ENCODE data around the gene ARHGAP8. TPM values are rescaled to one million over a fixed set of nuclear protein-coding genes. Genes with fewer than 3 reads are reported as not detected.
A peak's percentile ranks its signal among the peaks of the same experiment; 100 is the strongest.
"Not testable (repeated sequence)": the region's sequence is repeated elsewhere in the genome, so short reads cannot be mapped to it uniquely, and the experiment has no call there.

The ARHGAP8 gene
- total and polyA plus RNA-seq, 12 donors = 0.17 to 0.53 (median 0.33) TPM; not detected in 5

DNA sequence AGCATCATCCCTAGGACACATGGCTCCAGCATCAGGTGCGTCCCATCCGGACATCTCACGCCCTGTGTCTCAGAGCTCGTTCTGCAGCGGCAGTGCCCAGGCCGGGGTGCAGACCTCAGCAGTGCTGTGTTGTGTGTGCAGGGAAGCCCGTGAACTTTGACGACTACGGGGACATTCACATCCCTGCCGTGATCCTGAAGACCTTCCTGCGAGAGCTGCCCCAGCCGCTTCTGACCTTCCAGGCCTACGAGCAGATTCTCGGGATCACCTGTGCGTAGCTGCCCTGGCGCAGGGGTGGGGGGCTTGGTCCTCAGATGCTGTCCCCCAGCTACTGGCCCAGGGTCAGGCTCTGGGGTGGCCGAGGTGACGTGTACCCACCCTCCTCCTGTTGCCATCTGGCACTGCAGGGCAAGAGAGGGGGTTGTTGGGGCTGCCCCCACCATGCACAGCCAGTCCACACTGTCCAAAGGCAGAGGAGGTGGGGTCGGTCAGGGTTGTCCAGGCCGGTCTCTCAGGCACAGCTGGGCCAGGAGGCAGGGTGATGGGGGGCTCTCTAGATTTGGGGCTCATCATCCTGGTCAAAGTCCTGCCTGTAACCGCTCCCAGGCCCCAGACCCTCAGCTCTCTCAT, 96.5 kb downstream of the ARHGAP8 start:
- Histone ChIP-seq H3K27me3 (peaks cover 0 to 3% (median 0%) of the 10 kb centered on the region in 7 donors), H3K9me3 (peaks cover 0 to 14% (median 8%) of the 10 kb centered on the region in 11 donors), H3K36me3 (no peaks in the 10 kb centered on the region), H3K27ac (no peak overlapping the region), H3K4me1 (no peaks in the 10 kb centered on the region), H3K4me3 (no peak overlapping the region)
- TF ChIP-seq, protein P1, sequence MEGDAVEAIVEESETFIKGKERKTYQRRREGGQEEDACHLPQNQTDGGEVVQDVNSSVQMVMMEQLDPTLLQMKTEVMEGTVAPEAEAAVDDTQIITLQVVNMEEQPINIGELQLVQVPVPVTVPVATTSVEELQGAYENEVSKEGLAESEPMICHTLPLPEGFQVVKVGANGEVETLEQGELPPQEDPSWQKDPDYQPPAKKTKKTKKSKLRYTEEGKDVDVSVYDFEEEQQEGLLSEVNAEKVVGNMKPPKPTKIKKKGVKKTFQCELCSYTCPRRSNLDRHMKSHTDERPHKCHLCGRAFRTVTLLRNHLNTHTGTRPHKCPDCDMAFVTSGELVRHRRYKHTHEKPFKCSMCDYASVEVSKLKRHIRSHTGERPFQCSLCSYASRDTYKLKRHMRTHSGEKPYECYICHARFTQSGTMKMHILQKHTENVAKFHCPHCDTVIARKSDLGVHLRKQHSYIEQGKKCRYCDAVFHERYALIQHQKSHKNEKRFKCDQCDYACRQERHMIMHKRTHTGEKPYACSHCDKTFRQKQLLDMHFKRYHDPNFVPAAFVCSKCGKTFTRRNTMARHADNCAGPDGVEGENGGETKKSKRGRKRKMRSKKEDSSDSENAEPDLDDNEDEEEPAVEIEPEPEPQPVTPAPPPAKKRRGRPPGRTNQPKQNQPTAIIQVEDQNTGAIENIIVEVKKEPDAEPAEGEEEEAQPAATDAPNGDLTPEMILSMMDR (IDR thresholded peaks at IDR 0.05) = no peak
- intact Hi-C loops (cut with DNase I) = no loop called here
- WGBS, 2 donors = 89 to 90% methylated on average over 21 of the region's 21 CpGs
- DNase-seq = no peak
- no peak for ATAC-seq

DNA sequence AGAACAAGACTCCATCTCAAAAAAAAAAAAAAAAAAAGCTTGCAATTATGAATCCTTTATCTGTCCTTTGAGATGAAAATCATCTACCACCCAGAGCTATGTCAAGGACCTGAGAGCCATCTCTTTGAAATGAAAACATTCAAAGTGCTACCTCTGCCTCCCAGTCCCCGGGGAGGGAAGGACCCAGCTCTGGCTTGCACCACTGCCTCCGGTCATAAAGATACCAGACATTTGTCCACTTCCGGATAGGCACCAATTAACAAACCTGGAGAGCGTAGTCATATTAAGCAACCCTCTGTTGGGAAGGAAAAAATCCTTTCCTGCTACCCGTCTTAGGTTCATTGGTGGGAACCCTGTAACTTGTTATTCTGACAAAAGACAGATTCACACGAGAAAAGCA, 98.6 kb downstream of the ARHGAP8 start:
- no peak overlapping the region for H3K27ac ChIP-seq
- intact Hi-C loops (cut with DNase I) = no loop called here
- 68 to 71% methylated on average over 6 of the region's 6 CpGs for WGBS, 2 donors

DNA sequence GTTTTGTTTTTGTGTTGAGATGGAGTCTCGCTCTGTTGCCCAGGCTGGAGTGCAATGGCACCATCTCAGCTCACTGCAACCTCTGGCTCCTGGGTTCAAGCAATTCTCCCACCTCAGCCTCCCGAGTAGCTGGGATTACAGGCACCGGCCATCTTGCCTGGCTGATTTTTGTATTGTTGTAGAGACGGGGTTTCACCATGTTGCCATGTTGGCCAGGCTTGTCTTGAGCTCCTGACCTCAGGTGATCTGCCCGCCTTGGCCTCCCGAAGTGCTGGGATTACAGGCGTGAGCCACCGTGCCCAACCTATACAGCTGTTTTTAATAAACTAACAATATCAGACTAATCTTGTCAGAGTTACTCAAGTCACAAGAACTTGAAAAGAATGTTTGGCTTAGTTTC, 102.3 kb downstream of the ARHGAP8 start:
- H3K4me1 ChIP-seq; H3K4me3 ChIP-seq; H3K27me3 ChIP-seq; ATAC-seq; H3K9me3 ChIP-seq; H3K27ac ChIP-seq; H3K36me3 ChIP-seq; DNase-seq; intact Hi-C loops (cut with DNase I): not testable (repeated sequence)
- 91% methylated on average over 8 of the region's 8 CpGs for WGBS, 2 donors

More for the DNA sequence above, 98.6 kb downstream of the ARHGAP8 start:
- ATAC-seq (no peak), DNase-seq (no peak)
- H3K4me3 ChIP-seq = no peak overlapping the region
- no peaks in the 10 kb centered on the region for H3K9me3 ChIP-seq
- H3K36me3 ChIP-seq = no peaks in the 10 kb centered on the region
- peaks cover 0 to 3% (median 0%) of the 10 kb centered on the region in 7 donors for H3K27me3 ChIP-seq
- H3K4me1 ChIP-seq = no peaks in the 10 kb centered on the region
- TF ChIP-seq, protein P1 (IDR thresholded peaks at IDR 0.05) = no peak

DNA sequence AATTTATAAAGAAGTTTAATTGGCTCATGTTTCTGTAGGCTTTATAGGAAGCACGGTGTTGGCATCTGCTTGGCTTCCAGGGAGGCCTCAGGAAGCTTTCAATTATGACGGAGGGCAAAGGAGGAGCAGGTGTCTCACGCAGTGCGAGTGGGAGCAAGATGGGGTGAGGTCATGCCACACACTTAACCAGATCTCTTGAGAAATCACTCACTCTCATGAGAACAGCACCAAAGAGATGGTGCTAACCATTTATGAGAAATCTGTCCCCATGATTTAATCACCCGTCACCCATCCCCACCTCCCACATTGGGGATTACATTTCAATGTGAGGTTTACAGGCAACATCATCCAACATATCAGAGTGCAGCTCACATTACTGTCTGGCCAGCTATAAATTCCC, 103.5 kb downstream of the ARHGAP8 start:
- intact Hi-C loops (cut with DNase I) = no loop called here
- no peaks in the 10 kb centered on the region for H3K4me1 ChIP-seq
- DNase-seq = no peak
- no peak overlapping the region for H3K27ac ChIP-seq
- TF ChIP-seq, protein P1 (IDR thresholded peaks at IDR 0.05) = no peak
- H3K9me3 ChIP-seq = no peaks in the 10 kb centered on the region
- no peak overlapping the region for H3K4me3 ChIP-seq
- 88% methylated on average over 5 of the region's 5 CpGs for WGBS, 2 donors
- ATAC-seq = no peak
- peaks cover 0 to 3% (median 0%) of the 10 kb centered on the region in 7 donors for H3K27me3 ChIP-seq
- H3K36me3 ChIP-seq = no peaks in the 10 kb centered on the region

DNA sequence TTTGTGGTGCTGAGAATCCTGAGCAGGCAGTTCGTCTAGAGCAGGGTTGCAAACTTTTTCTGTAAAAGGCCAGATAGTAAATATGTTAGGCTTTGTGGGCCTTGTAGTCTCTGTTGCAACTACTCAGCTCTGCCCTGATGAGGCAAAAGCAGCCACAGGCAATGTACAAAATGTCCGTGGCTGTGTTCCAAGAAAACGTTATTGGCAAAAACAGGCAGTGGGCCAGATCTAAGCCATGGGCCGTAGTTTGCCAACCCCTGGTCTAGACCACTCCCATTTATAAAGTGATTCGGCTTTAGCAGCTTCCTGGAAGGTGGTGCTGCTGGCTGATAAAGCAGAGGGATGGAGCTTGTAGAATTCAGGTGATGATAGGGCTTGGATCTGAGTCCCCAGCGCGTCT, 106.4 kb downstream of the ARHGAP8 start:
- ATAC-seq = peak in 1 of 8 donors; percentile 29
- intact Hi-C loops (cut with DNase I); H3K27ac ChIP-seq; H3K4me1 ChIP-seq; H3K4me3 ChIP-seq; H3K9me3 ChIP-seq; DNase-seq; H3K27me3 ChIP-seq; H3K36me3 ChIP-seq: not testable (repeated sequence)
- 59 to 61% methylated on average over 6 to 7 of the region's 7 CpGs for WGBS, 2 donors
